Fibroblast of lung (primary cell): ENCODE data around the gene TARS3.

ENCODE experiments used
- EZH2 ChIP-seq: IDR thresholded peaks from 2 replicates; pipeline ENCODE4 v1.5.1; 2012; ENCODE audit warnings: low read length, control low read depth, mild to moderate bottlenecking; ENCODE audit errors: missing control alignments
- TF ChIP-seq, protein P1 (sequence below), 2 donors: IDR thresholded peaks in 1 of 2; conservative IDR thresholded peaks in 1 of 2; 1 replicate in 1 of 2; 2 replicates in 1 of 2; pipeline ENCODE4 v1.5.1; 2011 to 2012; ENCODE audit warnings: low read length in 2 of 2, control low read depth in 1 of 2, inconsistent platforms in 1 of 2, low read depth in 1 of 2, mild to moderate bottlenecking in 1 of 2

DNA sequence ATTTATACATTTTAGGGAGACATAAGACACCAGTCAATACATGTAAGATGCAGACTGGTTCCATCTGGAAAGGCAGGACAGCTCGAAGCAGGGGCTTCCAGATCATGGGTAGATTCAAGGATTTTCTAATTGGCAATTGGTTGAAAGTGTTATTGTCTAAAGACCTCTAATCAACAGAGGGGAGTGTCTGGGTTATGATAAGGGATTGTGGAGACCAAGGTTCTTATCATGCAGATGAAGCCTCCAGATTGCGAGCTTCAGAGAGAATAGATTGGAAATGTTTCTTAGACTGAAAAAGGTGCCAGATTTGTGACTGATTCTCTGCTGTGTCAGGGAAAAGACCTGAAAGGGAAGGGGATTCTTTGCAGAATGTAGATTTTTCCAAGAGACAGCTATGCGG, 87.2 kb downstream of the TARS3 start:
- TF ChIP-seq, protein P1, sequence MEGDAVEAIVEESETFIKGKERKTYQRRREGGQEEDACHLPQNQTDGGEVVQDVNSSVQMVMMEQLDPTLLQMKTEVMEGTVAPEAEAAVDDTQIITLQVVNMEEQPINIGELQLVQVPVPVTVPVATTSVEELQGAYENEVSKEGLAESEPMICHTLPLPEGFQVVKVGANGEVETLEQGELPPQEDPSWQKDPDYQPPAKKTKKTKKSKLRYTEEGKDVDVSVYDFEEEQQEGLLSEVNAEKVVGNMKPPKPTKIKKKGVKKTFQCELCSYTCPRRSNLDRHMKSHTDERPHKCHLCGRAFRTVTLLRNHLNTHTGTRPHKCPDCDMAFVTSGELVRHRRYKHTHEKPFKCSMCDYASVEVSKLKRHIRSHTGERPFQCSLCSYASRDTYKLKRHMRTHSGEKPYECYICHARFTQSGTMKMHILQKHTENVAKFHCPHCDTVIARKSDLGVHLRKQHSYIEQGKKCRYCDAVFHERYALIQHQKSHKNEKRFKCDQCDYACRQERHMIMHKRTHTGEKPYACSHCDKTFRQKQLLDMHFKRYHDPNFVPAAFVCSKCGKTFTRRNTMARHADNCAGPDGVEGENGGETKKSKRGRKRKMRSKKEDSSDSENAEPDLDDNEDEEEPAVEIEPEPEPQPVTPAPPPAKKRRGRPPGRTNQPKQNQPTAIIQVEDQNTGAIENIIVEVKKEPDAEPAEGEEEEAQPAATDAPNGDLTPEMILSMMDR (conservative IDR thresholded peaks at IDR 0.05 in 1 of 2, IDR thresholded peaks at IDR 0.05 in 1 of 2; ENCODE audit: low read depth in 1 of 2, low read length in 2 of 2): no peak
- no peak for TF ChIP-seq EZH2
